ENCODE data around the gene ZFPL1. TPM values are rescaled to one million over a fixed set of nuclear protein-coding genes. Genes with fewer than 3 reads are reported as not detected.

Gene ZFPL1
- total and polyA plus RNA-seq, 9 of the 15 experiments (the other 6 are each of a cell fraction or from before 2014, with no cell fraction given): 3.7 to 37.5 (median 22.7) TPM

DNA sequence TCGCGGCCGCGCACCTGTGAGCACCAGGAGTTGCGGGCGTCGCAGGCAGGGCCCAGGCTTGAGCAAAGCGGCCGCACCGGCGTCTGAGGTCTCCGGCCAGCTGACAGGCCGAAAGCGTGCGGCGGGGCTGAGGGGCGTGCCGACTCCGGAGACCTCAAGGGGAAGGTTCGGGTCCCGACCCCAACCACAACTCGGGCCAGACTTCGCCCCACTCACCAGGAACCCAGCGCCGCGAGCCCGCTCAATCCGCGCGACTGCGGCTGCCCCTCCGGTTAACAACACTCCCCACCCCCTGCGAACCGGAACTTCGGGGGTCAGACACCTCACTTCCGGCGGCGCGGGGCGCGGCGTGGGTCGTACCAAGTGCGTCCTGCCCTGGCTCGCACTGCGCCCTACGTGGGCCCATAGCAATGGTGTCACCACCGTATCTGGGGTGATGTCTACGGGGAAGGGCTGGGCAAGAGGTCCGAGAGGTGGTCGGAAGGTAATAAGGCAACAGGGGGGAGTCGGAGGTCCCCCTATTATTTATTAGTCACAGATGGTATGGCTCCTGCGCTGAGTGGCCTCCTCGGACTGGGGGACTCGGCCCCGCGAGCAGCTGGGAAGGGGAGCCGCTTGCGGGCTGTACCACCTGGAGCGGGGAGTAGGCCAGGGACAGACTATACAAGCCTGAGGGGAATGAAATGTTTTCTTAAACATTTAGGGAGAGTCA is 50.4 kb downstream of the ZFPL1 start, which contains the start of gene SYVN1 (continued):
- TF ChIP-seq, protein P1, sequence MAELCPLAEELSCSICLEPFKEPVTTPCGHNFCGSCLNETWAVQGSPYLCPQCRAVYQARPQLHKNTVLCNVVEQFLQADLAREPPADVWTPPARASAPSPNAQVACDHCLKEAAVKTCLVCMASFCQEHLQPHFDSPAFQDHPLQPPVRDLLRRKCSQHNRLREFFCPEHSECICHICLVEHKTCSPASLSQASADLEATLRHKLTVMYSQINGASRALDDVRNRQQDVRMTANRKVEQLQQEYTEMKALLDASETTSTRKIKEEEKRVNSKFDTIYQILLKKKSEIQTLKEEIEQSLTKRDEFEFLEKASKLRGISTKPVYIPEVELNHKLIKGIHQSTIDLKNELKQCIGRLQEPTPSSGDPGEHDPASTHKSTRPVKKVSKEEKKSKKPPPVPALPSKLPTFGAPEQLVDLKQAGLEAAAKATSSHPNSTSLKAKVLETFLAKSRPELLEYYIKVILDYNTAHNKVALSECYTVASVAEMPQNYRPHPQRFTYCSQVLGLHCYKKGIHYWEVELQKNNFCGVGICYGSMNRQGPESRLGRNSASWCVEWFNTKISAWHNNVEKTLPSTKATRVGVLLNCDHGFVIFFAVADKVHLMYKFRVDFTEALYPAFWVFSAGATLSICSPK (IDR thresholded peaks at IDR 0.05; ENCODE audit: borderline replicate concordance): no peak
- TF ChIP-seq HMG20B (CRISPR knock-in tag; IDR thresholded peaks at IDR 0.05) (no peak), ZNF3 (CRISPR knock-in tag; IDR thresholded peaks at IDR 0.05) (no peak), RBM25 (IDR thresholded peaks at IDR 0.05; ENCODE audit: low read depth, low read length, severe bottlenecking) (no peak), ZBTB8A (IDR thresholded peaks at IDR 0.05; ENCODE audit: partially characterized antibody) (no peak), L3MBTL2 (IDR thresholded peaks at IDR 0.05) (peak; percentile 11), ZFP36 (IDR thresholded peaks at IDR 0.05; ENCODE audit: low read depth, low read length, partially characterized antibody) (no peak), GABPB2 (CRISPR knock-in tag; conservative IDR thresholded peaks at IDR 0.05) (no peak), TBP (optimal IDR thresholded peaks at IDR 0.05; ENCODE audit: low read depth, low read length) (peak; percentile 84), HDAC8 (tag; IDR thresholded peaks at IDR 0.05) (no peak), MAFF (IDR thresholded peaks at IDR 0.05; ENCODE audit: low read length) (peak; percentile 30), SIX5 (IDR thresholded peaks at IDR 0.05; ENCODE audit: borderline replicate concordance in 1 of 2, insufficient read depth in 1 of 2, low read depth in 1 of 2, low read length in 2 of 2) (peak; percentile 35 to 45; a peak in 3 of 4 replicates), SIN3A (IDR thresholded peaks at IDR 0.05; ENCODE audit: borderline replicate concordance in 2 of 2, control insufficient read depth in 1 of 2, low read depth in 2 of 2, low read length in 2 of 2) (peak; percentile 85 to 96), KAT8 (IDR thresholded peaks at IDR 0.05; ENCODE audit: low read depth) (no peak)
- TF ChIP-seq, protein P2, sequence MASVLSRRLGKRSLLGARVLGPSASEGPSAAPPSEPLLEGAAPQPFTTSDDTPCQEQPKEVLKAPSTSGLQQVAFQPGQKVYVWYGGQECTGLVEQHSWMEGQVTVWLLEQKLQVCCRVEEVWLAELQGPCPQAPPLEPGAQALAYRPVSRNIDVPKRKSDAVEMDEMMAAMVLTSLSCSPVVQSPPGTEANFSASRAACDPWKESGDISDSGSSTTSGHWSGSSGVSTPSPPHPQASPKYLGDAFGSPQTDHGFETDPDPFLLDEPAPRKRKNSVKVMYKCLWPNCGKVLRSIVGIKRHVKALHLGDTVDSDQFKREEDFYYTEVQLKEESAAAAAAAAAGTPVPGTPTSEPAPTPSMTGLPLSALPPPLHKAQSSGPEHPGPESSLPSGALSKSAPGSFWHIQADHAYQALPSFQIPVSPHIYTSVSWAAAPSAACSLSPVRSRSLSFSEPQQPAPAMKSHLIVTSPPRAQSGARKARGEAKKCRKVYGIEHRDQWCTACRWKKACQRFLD (CRISPR knock-in tag; IDR thresholded peaks at IDR 0.05): peak; percentile 49; the same call in 1 of the 2 replicates
- TF ChIP-seq, protein P3, sequence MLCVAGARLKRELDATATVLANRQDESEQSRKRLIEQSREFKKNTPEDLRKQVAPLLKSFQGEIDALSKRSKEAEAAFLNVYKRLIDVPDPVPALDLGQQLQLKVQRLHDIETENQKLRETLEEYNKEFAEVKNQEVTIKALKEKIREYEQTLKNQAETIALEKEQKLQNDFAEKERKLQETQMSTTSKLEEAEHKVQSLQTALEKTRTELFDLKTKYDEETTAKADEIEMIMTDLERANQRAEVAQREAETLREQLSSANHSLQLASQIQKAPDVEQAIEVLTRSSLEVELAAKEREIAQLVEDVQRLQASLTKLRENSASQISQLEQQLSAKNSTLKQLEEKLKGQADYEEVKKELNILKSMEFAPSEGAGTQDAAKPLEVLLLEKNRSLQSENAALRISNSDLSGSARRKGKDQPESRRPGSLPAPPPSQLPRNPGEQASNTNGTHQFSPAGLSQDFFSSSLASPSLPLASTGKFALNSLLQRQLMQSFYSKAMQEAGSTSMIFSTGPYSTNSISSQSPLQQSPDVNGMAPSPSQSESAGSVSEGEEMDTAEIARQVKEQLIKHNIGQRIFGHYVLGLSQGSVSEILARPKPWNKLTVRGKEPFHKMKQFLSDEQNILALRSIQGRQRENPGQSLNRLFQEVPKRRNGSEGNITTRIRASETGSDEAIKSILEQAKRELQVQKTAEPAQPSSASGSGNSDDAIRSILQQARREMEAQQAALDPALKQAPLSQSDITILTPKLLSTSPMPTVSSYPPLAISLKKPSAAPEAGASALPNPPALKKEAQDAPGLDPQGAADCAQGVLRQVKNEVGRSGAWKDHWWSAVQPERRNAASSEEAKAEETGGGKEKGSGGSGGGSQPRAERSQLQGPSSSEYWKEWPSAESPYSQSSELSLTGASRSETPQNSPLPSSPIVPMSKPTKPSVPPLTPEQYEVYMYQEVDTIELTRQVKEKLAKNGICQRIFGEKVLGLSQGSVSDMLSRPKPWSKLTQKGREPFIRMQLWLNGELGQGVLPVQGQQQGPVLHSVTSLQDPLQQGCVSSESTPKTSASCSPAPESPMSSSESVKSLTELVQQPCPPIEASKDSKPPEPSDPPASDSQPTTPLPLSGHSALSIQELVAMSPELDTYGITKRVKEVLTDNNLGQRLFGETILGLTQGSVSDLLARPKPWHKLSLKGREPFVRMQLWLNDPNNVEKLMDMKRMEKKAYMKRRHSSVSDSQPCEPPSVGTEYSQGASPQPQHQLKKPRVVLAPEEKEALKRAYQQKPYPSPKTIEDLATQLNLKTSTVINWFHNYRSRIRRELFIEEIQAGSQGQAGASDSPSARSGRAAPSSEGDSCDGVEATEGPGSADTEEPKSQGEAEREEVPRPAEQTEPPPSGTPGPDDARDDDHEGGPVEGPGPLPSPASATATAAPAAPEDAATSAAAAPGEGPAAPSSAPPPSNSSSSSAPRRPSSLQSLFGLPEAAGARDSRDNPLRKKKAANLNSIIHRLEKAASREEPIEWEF (CRISPR knock-in tag; IDR thresholded peaks at IDR 0.05): no peak
- TF ChIP-seq, protein P4, sequence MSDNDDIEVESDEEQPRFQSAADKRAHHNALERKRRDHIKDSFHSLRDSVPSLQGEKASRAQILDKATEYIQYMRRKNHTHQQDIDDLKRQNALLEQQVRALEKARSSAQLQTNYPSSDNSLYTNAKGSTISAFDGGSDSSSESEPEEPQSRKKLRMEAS (CRISPR knock-in tag; IDR thresholded peaks at IDR 0.05): peak; percentile 55; the same call in 1 of the 2 replicates

Measured in K562 (cell line).